Activated CD4-positive, alpha-beta T cell treated with anti-CD3 and anti-CD28 coated beads, Interleukin-2, amount 10 ng/mL, durations not matched to agents 7 days and 5 days (primary cell): ENCODE results near the gene FNDC8. TPM values are rescaled to one million over a fixed set of nuclear protein-coding genes. Genes with fewer than 3 reads are reported as not detected.
"Not testable (repeated sequence)": the region's sequence is repeated elsewhere in the genome, so short reads cannot be mapped to it uniquely, and the experiment has no call there.

ENCODE experiments used
- CTCF ChIA-PET: fragments of 350-600 bp; sonication (Branson Sonifier 250); formaldehyde crosslinking; loops from one replicate; lab custom pipeline; 2021; ENCODE audit warnings: antibody characterized with exemption; lab: Charles Lee
- POLR2A ChIA-PET: fragments of 350-600 bp; sonication (Branson Sonifier 250); formaldehyde crosslinking; loops from one replicate; lab custom pipeline; 2021; ENCODE audit warnings: antibody characterized with exemption; lab: Charles Lee
- DNase-seq: peaks from one replicate; pipeline ENCODE4 v3.0.0-alpha.2; 2020
- H3K27ac Mint-ChIP-seq: one replicate; pipeline ENCODE4 v1.8.0; 2021; ENCODE audit warnings: mild to moderate bottlenecking, moderate library complexity, mixed read lengths
- H3K27me3 Mint-ChIP-seq: one replicate; pipeline ENCODE4 v1.8.0; 2021; ENCODE audit warnings: mixed read lengths
- H3K36me3 Mint-ChIP-seq: one replicate; pipeline ENCODE4 v1.8.0; 2021; ENCODE audit warnings: low read depth, mixed read lengths
- H3K4me1 Mint-ChIP-seq: one replicate; pipeline ENCODE4 v1.8.0; 2021; ENCODE audit warnings: mixed read lengths
- H3K4me3 Mint-ChIP-seq: one replicate; pipeline ENCODE4 v1.8.0; 2021; ENCODE audit warnings: mild to moderate bottlenecking, moderate library complexity, mixed read lengths
- H3K9me3 Mint-ChIP-seq: one replicate; pipeline ENCODE4 v1.8.0; 2021; ENCODE audit warnings: mixed read lengths
- total RNA-seq, 2 experiments: library from RNA; stranded (reverse); gene quantifications; one replicate each; pipeline ENCODE4 v1.2.3, GENCODE V29; 2021

The FNDC8 gene
- total RNA-seq, 2 experiments from 2014 or later, result not detected

DNA sequence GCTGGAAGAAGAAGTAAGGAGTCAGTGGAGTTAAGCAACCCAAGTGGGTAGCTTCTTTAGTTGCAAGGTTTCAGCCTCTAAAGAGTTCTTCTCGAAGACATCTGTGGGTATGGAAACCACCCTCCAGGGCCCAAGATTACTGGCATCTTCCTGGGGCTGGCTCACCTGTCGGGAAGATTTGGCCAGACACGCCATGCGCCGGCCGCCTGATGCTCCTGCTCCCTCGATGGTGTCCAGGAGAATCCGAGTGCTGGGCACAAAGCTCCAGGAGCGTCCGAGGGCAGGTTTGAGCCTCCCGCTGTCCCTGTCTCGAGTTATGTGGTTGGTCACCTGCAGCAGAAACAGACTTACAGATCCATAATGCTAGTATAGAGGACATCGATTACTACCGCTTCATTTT, 20.4 kb upstream of the FNDC8 start:
- Mint-ChIP-seq H3K4me3 (no peak overlapping the region), H3K36me3 (peaks cover 43% of the 10 kb centered on the region)
- CTCF ChIA-PET, result no interaction called here

DNA sequence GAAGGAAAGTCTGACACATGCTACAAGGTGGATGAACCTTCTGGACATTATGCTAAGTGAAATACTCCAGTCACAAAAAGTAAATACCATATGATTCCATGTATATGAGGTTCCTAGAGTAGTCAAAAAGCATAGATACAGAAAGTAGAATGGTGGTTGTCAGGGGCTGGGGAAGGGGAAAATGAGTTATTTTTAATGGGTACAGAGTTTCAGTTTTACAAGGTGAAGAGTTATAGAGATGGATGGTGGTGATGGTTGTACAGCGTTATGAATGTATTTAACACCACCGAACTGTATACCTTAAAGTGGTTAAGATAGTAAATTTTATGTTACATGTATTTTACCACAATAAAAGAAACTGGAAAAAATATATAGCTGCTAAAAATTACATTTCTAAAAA, 19.7 kb upstream of the FNDC8 start:
- POLR2A ChIA-PET, result no interaction called here
- H3K36me3 Mint-ChIP-seq, result peaks cover 50% of the 10 kb centered on the region
- CTCF ChIA-PET, result interaction anchor here (0.8 to 2.1 kb wide), 3 partner anchors 10 to 17 kb away, joined by 3 to 6 read pairs (median 3); no protein-coding TSS in a partner anchor
- H3K27me3 Mint-ChIP-seq, result no peaks in the 10 kb centered on the region
- H3K27ac Mint-ChIP-seq, result no peak overlapping the region
- H3K9me3 Mint-ChIP-seq, result no peaks in the 10 kb centered on the region
- DNase-seq, result no peak
- H3K4me3 Mint-ChIP-seq, result no peak overlapping the region
- H3K4me1 Mint-ChIP-seq, result peaks cover 4% of the 10 kb centered on the region

More for the DNA sequence above, 20.4 kb upstream of the FNDC8 start:
- Mint-ChIP-seq H3K27me3 (no peaks in the 10 kb centered on the region), H3K27ac (no peak overlapping the region), H3K4me1 (peaks cover 4% of the 10 kb centered on the region), H3K9me3 (no peaks in the 10 kb centered on the region)
- DNase-seq, result no peak
- POLR2A ChIA-PET, result no interaction called here

GRCh38 chr17:35103271-35103670, 18.1 kb upstream of the FNDC8 start:
- Mint-ChIP-seq H3K9me3 (no peaks in the 10 kb centered on the region), H3K4me1 (peaks cover 2% of the 10 kb centered on the region), H3K27me3 (no peaks in the 10 kb centered on the region), H3K36me3 (peaks cover 48% of the 10 kb centered on the region), H3K4me3 (no peak overlapping the region), H3K27ac (no peak overlapping the region)
- ChIA-PET POLR2A (no interaction called here), CTCF (interaction anchor here (1.0 to 2.1 kb wide), 3 partner anchors 13 to 109 kb away, joined by 3 to 9 read pairs (median 6); no protein-coding TSS in a partner anchor)
- no peak for DNase-seq

- Mint-ChIP-seq H3K27me3 (no peaks in the 10 kb centered on the region), H3K4me3 (no peak overlapping the region), H3K9me3 (no peaks in the 10 kb centered on the region), H3K36me3 (peaks cover 39% of the 10 kb centered on the region), H3K27ac (no peak overlapping the region), H3K4me1 (peaks cover 4% of the 10 kb centered on the region)
- ChIA-PET POLR2A (no interaction called here), CTCF (interaction anchor here (0.5 to 2.4 kb wide), 3 partner anchors 12 to 18 kb away, joined by 3 to 6 read pairs (median 3); no protein-coding TSS in a partner anchor)
- no peak for DNase-seq
These were observed 16.5 kb upstream of the FNDC8 start for GRCh38 chr17:35104844-35105450.

- POLR2A ChIA-PET, H3K9me3 Mint-ChIP-seq, H3K27ac Mint-ChIP-seq, H3K27me3 Mint-ChIP-seq, H3K4me1 Mint-ChIP-seq, H3K4me3 Mint-ChIP-seq, DNase-seq: not testable (repeated sequence)
- CTCF ChIA-PET, result interaction anchor here (1.1 to 2.2 kb wide), 4 partner anchors 15 to 122 kb away, joined by 3 to 8 read pairs (median 4); no protein-coding TSS in a partner anchor
- H3K36me3 Mint-ChIP-seq, result peaks cover 22% of the 10 kb centered on the region
These were observed 10.6 kb upstream of the FNDC8 start for GRCh38 chr17:35110791-35111190.

GRCh38 chr17:35116845-35117244, 4.6 kb upstream of the FNDC8 start:
- POLR2A ChIA-PET, result no interaction called here
- Mint-ChIP-seq H3K36me3 (peaks cover 27% of the 10 kb centered on the region), H3K27ac (no peak overlapping the region), H3K27me3 (no peaks in the 10 kb centered on the region), H3K4me3 (no peak overlapping the region), H3K9me3 (no peaks in the 10 kb centered on the region), H3K4me1 (peaks cover 37% of the 10 kb centered on the region)
- CTCF ChIA-PET, result interaction anchor here (1.6 to 3.5 kb wide), 3 partner anchors 10 to 27 kb away, joined by 6 to 16 read pairs (median 6); no protein-coding TSS in a partner anchor
- DNase-seq, result no peak

- peak overlapping the region; percentile 90 for H3K4me3 Mint-ChIP-seq
- peak overlapping the region; percentile 92 for H3K27ac Mint-ChIP-seq
- H3K27me3 Mint-ChIP-seq, result no peaks in the 10 kb centered on the region
- peaks cover 27% of the 10 kb centered on the region for H3K36me3 Mint-ChIP-seq
- H3K9me3 Mint-ChIP-seq, result no peaks in the 10 kb centered on the region
- ChIA-PET POLR2A (no interaction called here), CTCF (interaction anchor here (0.6 to 3.5 kb wide), 10 partner anchors 13 to 575 kb away, joined by 3 to 20 read pairs (median 4); no protein-coding TSS in a partner anchor)
- H3K4me1 Mint-ChIP-seq, result peaks cover 37% of the 10 kb centered on the region
- DNase-seq, result peak; percentile 53
These were observed 3.4 kb upstream of the FNDC8 start for GRCh38 chr17:35117984-35118383.

DNA sequence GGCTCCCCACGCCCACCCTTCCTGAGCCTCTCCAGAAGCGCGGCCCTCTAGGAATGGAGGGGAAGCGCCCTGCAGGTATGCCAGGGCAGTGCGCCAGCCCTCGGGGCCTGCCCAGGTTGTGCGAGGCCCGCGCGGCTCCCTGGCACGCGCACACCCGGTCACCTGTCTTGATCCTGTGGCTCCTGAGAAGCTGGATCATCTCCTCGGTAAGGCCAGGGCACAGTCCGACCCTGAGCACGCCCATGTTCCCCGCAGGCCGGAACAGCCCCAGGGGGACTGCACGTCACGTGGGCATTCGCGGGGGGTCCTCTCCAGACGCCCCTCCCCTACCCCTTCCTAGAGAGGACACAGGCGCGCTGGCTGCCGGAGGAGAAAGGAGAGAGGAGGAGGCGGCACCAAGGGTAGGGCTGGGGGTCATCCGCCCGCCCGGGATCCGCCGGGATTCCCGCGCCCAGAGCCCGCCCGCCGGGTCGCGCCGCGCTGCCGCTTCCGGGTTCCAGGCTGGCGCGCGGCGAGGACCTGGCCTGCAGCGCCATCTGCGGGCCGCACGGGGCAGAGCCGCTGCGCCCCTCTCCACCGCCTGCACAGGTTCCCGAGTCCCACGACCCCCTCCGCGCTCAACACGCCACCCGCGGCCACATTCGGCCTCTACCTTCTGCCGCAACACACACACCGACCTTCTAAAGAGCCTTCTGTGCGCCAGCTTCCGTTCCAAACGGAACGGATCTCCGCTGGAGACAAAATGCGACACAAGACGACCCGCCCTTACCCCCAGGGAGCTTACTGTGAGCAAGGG, 1.8 kb upstream of the FNDC8 start, which contains the start of gene RAD51D:
Gene RAD51D (minus strand): TSS at position 491 of the 796 bp plus-strand sequence. CDS start 247 bp downstream, at position 244.
- Mint-ChIP-seq H3K4me1 (peaks cover 37% of the 10 kb centered on the region), H3K27ac (peak within 1 kb of the TSS; percentile 97), H3K4me3 (peak within 1 kb of the TSS; percentile 90), H3K27me3 (no peaks in the 10 kb centered on the region), H3K9me3 (no peaks in the 10 kb centered on the region), H3K36me3 (peaks cover 27% of the 10 kb centered on the region)
- ChIA-PET CTCF (interaction anchor here (0.6 to 3.5 kb wide), 31 partner anchors 9 to 704 kb away, joined by 3 to 20 read pairs (median 4); partner anchors contain the start of gene LIG3), POLR2A (interaction anchor here (0.6 to 0.7 kb wide), 2 partner anchors 107 to 294 kb away, joined by 3 to 4 read pairs; no protein-coding TSS in a partner anchor)
- peak; percentile 81 for DNase-seq

DNA sequence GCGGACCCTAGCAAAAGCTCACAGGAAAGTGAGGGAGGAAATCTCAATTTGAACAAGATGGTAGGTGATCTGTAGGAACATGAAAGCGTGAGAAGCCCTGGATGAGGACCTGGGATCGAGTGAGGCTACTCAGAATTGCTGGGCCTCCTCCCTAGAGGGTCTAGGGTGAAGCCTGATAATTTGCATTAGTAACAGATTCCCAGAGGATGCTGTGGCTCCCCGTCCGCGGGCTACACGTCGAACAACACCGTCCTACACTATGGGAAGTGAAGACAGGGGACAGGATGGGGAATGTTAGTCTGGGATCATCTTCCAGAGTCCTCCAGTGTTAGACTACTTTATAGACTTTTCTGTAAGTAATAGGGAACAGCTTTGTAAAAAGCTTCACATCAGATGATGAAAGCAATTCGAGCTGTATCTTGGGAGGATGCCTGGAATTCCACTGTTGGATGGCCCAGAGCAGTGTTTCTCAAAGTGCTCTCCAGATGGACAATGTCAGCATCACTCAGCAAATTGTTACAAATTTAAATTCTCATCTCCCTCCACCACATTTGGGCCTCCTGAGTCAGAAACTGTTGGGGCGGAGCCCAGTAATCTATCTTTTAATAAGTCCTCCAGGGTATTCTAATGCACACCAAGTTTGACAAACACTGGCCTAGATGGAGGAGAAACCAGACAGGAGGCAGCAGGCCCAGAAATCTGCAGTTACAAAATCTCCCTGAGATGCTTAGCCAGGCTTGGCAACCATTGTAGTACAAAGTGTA, 6.5 kb downstream of the FNDC8 start:
- no peak overlapping the region for H3K4me3 Mint-ChIP-seq
- POLR2A ChIA-PET, result no interaction called here
- H3K9me3 Mint-ChIP-seq, result no peaks in the 10 kb centered on the region
- no peak overlapping the region for H3K27ac Mint-ChIP-seq
- peaks cover 10% of the 10 kb centered on the region for H3K36me3 Mint-ChIP-seq
- no peaks in the 10 kb centered on the region for H3K4me1 Mint-ChIP-seq
- CTCF ChIA-PET, result interaction anchor here (1.6 to 3.1 kb wide), 4 partner anchors 9 to 136 kb away, joined by 4 to 9 read pairs (median 6); partner anchors contain the start of gene NLE1
- H3K27me3 Mint-ChIP-seq, result no peaks in the 10 kb centered on the region
- no peak for DNase-seq

DNA sequence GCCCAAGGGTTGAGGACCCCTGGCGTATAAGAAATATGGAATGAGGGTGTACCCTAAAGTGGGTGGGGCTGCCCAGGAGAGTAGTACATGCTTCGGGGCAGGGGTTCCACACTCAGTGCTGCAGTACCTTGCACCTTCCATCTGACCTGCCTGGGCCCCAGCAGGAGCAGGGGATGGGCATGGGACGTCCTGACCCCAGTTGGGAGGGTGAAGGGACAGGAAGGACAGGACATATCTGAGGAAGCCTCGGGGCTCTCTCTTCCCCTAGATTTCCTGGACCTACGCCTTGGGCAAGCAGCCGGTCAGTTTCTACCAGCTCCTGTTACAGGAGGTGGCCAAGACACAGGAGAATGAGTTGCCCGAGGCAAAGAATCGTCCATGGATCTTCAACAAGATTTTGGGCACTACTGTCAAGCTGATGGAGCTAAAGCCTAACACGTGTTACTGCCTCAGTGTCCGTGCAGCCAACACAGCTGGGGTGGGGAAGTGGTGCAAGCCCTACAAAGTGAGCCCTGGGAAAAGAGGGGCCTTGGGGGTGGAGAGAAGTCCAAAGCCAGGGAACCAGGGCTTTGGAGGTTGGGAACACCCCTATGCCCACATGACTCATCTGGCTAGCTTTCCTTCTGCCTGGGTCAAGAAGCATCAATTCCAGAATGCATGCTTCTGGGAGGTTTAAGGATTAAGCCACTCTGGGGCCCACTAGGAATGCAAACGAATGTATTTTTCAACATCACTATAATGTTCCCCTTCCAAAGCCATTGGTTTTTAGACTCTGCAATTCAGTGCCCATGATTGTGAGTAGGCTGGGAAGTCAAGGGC, 7.9 kb downstream of the FNDC8 start:
- Mint-ChIP-seq H3K4me1 (no peaks in the 10 kb centered on the region), H3K27ac (no peak overlapping the region), H3K9me3 (no peaks in the 10 kb centered on the region), H3K4me3 (no peak overlapping the region), H3K27me3 (no peaks in the 10 kb centered on the region), H3K36me3 (peaks cover 18% of the 10 kb centered on the region)
- ChIA-PET CTCF (interaction anchor here (1.8 to 3.1 kb wide), 2 partner anchors 11 to 40 kb away, joined by 4 to 9 read pairs; no protein-coding TSS in a partner anchor), POLR2A (no interaction called here)
- no peak for DNase-seq

DNA sequence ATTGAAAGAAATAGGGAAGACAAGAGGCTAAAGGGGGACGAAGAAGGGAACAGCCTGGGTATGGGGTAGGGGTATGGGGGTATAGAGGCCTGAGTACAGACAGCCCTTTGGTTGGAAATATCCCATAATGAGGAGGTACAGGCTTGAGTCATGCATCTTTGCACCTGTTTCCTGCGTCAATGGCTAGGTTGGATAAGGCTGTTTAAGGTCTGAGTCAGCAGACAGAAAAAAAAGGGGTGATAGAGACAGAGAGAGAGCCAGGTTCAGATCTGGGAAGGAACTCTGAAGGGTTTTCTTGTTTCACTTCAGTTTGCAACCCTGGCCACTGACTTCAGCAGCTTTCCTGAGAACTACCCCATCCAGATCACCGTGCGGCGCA, 8.5 kb downstream of the FNDC8 start:
- POLR2A ChIA-PET, result no interaction called here
- no peak for DNase-seq
- no peaks in the 10 kb centered on the region for H3K27me3 Mint-ChIP-seq
- H3K4me1 Mint-ChIP-seq, result no peaks in the 10 kb centered on the region
- H3K27ac Mint-ChIP-seq, result no peak overlapping the region
- no peak overlapping the region for H3K4me3 Mint-ChIP-seq
- CTCF ChIA-PET, result interaction anchor here (1.2 kb wide), 1 partner anchor 11 kb away, joined by 4 read pairs; no protein-coding TSS in a partner anchor
- H3K36me3 Mint-ChIP-seq, result peaks cover 22% of the 10 kb centered on the region
- H3K9me3 Mint-ChIP-seq, result no peaks in the 10 kb centered on the region
